Measurements from ENCODE around the gene OR2A7.
"Not testable (repeated sequence)": the region's sequence is repeated elsewhere in the genome, so short reads cannot be mapped to it uniquely, and the experiment has no call there.

OR2A7 gene

GRCh38 chr7:144264692-144265091, at the start of gene OR2A7:
Gene OR2A7, minus strand, starts transcription at chr7:144264792. Its CDS starts 5,164 bp downstream, at chr7:144259628.
- H3K27ac ChIP-seq: not testable (repeated sequence)

GRCh38 chr7:144311872-144312469, 47.4 kb upstream of the OR2A7 start, which contains the start of gene OR2A1:
Gene OR2A1, plus strand, starts transcription at chr7:144312419. Its CDS starts 5,706 bp downstream, at chr7:144318125.
- not testable (repeated sequence) for H3K27ac ChIP-seq

- H3K27ac ChIP-seq: not testable (repeated sequence)
These were observed 46.6 kb upstream of the OR2A7 start for GRCh38 chr7:144311218-144311617.

- H3K27ac ChIP-seq: not testable (repeated sequence)
These were observed 45.1 kb upstream of the OR2A7 start for GRCh38 chr7:144309702-144310101.

GRCh38 chr7:144305156-144305555, 40.6 kb upstream of the OR2A7 start:
- H3K27ac ChIP-seq: not testable (repeated sequence)

- H3K27ac ChIP-seq: not testable (repeated sequence)
These were observed 39.0 kb upstream of the OR2A7 start for GRCh38 chr7:144303607-144304006.

- not testable (repeated sequence) for H3K27ac ChIP-seq
These were observed 38.1 kb upstream of the OR2A7 start for GRCh38 chr7:144302578-144303303.

- H3K27ac ChIP-seq: not testable (repeated sequence)
These were observed 29.4 kb upstream of the OR2A7 start for GRCh38 chr7:144293794-144294499.

GRCh38 chr7:144292384-144293161, 28.0 kb upstream of the OR2A7 start:
- not testable (repeated sequence) for H3K27ac ChIP-seq

GRCh38 chr7:144291607-144292006, 27.0 kb upstream of the OR2A7 start:
- H3K27ac ChIP-seq: not testable (repeated sequence)

- H3K27ac ChIP-seq: not testable (repeated sequence)
These were observed 22.7 kb upstream of the OR2A7 start for GRCh38 chr7:144287171-144287784.

GRCh38 chr7:144283716-144284115, 19.1 kb upstream of the OR2A7 start:
- not testable (repeated sequence) for H3K27ac ChIP-seq

- not testable (repeated sequence) for H3K27ac ChIP-seq
These were observed 17.9 kb upstream of the OR2A7 start for GRCh38 chr7:144282490-144282889.

GRCh38 chr7:144281981-144282380, 17.4 kb upstream of the OR2A7 start:
- H3K27ac ChIP-seq: not testable (repeated sequence)

GRCh38 chr7:144280010-144280409, 15.4 kb upstream of the OR2A7 start:
- H3K27ac ChIP-seq: not testable (repeated sequence)

- H3K27ac ChIP-seq: not testable (repeated sequence)
These were observed 10.7 kb upstream of the OR2A7 start for GRCh38 chr7:144275281-144275680.

- not testable (repeated sequence) for H3K27ac ChIP-seq
These were observed 4.6 kb upstream of the OR2A7 start, which contains the start of gene CTAGE8 for GRCh38 chr7:144269188-144269587. Gene CTAGE8, minus strand, starts transcription at chr7:144269288. Its CDS starts 38 bp downstream, at chr7:144269250.

GRCh38 chr7:144262128-144262527, 2.5 kb downstream of the OR2A7 start:
- H3K27ac ChIP-seq: not testable (repeated sequence)

- H3K27ac ChIP-seq: not testable (repeated sequence)
These were observed 5.5 kb downstream of the OR2A7 start for GRCh38 chr7:144259067-144259466.
